ENCODE results near the gene ZBTB8A.
"Not testable (repeated sequence)": the region's sequence is repeated elsewhere in the genome, so short reads cannot be mapped to it uniquely, and the experiment has no call there.

ZBTB8A gene

GRCh38 chr1:32622806-32623681 is 83.8 kb downstream of the ZBTB8A start:
- DNase-seq = no peak

GRCh38 chr1:32623775-32624174 is 84.5 kb downstream of the ZBTB8A start:
- DNase-seq = no peak

- DNase-seq = no peak
Observed at GRCh38 chr1:32626176-32626575, 86.9 kb downstream of the ZBTB8A start.

GRCh38 chr1:32627596-32628162 is 88.5 kb downstream of the ZBTB8A start:
- DNase-seq = no peak

GRCh38 chr1:32630173-32630572 is 90.9 kb downstream of the ZBTB8A start:
- DNase-seq = not testable (repeated sequence)

- DNase-seq = no peak
Observed at GRCh38 chr1:32632829-32633228, 93.6 kb downstream of the ZBTB8A start.

GRCh38 chr1:32635508-32636277 is 96.5 kb downstream of the ZBTB8A start:
- DNase-seq = no peak

- DNase-seq = no peak
Observed at GRCh38 chr1:32636914-32637645, 97.9 kb downstream of the ZBTB8A start.

GRCh38 chr1:32639489-32640075 is 100.4 kb downstream of the ZBTB8A start:
- DNase-seq = no peak

GRCh38 chr1:32642292-32642827 is 103.1 kb downstream of the ZBTB8A start:
- DNase-seq = not testable (repeated sequence)

- DNase-seq = no peak
Observed at GRCh38 chr1:32644426-32644825, 105.2 kb downstream of the ZBTB8A start.

GRCh38 chr1:32647308-32648134 is 108.3 kb downstream of the ZBTB8A start:
- no peak for DNase-seq

- peak; percentile 83 for DNase-seq
Observed at GRCh38 chr1:32650248-32650751, 111.1 kb downstream of the ZBTB8A start, which contains the start of gene ZBTB8OS. TSS of gene ZBTB8OS (minus strand) at chr1:32650550. CDS start at chr1:32650529, 21 bp downstream.

GRCh38 chr1:32650752-32651460 is 111.7 kb downstream of the ZBTB8A start, which contains the start of gene RBBP4:
TSS of gene RBBP4 (plus strand) at chr1:32651208. CDS start at chr1:32651307, 99 bp downstream.
- DNase-seq = peak; percentile 49

- no peak for DNase-seq
Observed at GRCh38 chr1:32651461-32652073, 112.3 kb downstream of the ZBTB8A start.

- DNase-seq = no peak
Observed at GRCh38 chr1:32652244-32652962, 113.2 kb downstream of the ZBTB8A start.

All from SIG-M5 (cell line).